ENCODE measurements around the gene GPR42.

- TF ChIP-seq POLR2AphosphoS5 (IDR thresholded peaks at IDR 0.05; ENCODE audit: low read depth, low read length): no peak
- TF ChIP-seq CTCF (IDR thresholded peaks at IDR 0.05 in 2 of 3, conservative IDR thresholded peaks at IDR 0.05 in 1 of 3; ENCODE audit: borderline replicate concordance in 1 of 3, insufficient read depth in 1 of 3, low read depth in 2 of 3, low read length in 2 of 3): no peak
- no peak for TF ChIP-seq POLR2A (IDR thresholded peaks at IDR 0.05; ENCODE audit: borderline replicate concordance, extremely low read depth, insufficient read depth, insufficient read length)
- no peak for TF ChIP-seq EZH2 (IDR thresholded peaks at IDR 0.05)
- no peak for TF ChIP-seq RAD21 (IDR thresholded peaks at IDR 0.05; ENCODE audit: low read depth)
- no peak for TF ChIP-seq REST (IDR thresholded peaks at IDR 0.05; ENCODE audit: low read depth)
- no peak for TF ChIP-seq SIN3A (IDR thresholded peaks at IDR 0.05; ENCODE audit: low read depth)
- TF ChIP-seq JUND (IDR thresholded peaks at IDR 0.05): no peak
These were observed 38.1 kb upstream of the GPR42 start for GRCh38 chr19:35332817-35333216.
